NOMO-1 treated with dmso at 0.1 percent for 144 hours (cell line): Measurements from ENCODE around the gene PRKN.

Experiments
- DNase-seq: peaks from one replicate; lab custom pipeline; 2025; ENCODE audit not compliant: unreplicated experiment; lab: John Stamatoyannopoulos, UW

PRKN gene

GRCh38 chr6:162078667-162079066, 648.9 kb downstream of the PRKN start:
- no peak for DNase-seq

- no peak for DNase-seq
These were observed 649.4 kb downstream of the PRKN start for GRCh38 chr6:162078126-162078525.

GRCh38 chr6:162076816-162077215, 650.8 kb downstream of the PRKN start:
- no peak for DNase-seq

- no peak for DNase-seq
These were observed 652.8 kb downstream of the PRKN start for GRCh38 chr6:162074641-162075275.

- DNase-seq = no peak
These were observed 656.9 kb downstream of the PRKN start for GRCh38 chr6:162070639-162071038.

- no peak for DNase-seq
These were observed 657.6 kb downstream of the PRKN start for GRCh38 chr6:162069995-162070394.

- no peak for DNase-seq
These were observed 659.2 kb downstream of the PRKN start for GRCh38 chr6:162068340-162068739.

- no peak for DNase-seq
These were observed 663.9 kb downstream of the PRKN start for GRCh38 chr6:162063666-162064065.

- DNase-seq = no peak
These were observed 669.2 kb downstream of the PRKN start for GRCh38 chr6:162058281-162058875.

- DNase-seq = no peak
These were observed 670.8 kb downstream of the PRKN start for GRCh38 chr6:162056745-162057144.

- no peak for DNase-seq
These were observed 671.5 kb downstream of the PRKN start for GRCh38 chr6:162056061-162056460.

- DNase-seq = no peak
These were observed 672.2 kb downstream of the PRKN start for GRCh38 chr6:162055365-162055764.

GRCh38 chr6:162053084-162053483, 674.5 kb downstream of the PRKN start:
- DNase-seq = no peak

- DNase-seq = no peak
These were observed 677.0 kb downstream of the PRKN start for GRCh38 chr6:162050579-162050978.

GRCh38 chr6:162046324-162046723, 681.2 kb downstream of the PRKN start:
- DNase-seq = no peak

- no peak for DNase-seq
These were observed 694.9 kb downstream of the PRKN start for GRCh38 chr6:162032620-162033019.

GRCh38 chr6:162029873-162030576, 697.5 kb downstream of the PRKN start:
- DNase-seq = no peak

- no peak for DNase-seq
These were observed 700.7 kb downstream of the PRKN start for GRCh38 chr6:162026843-162027242.

- DNase-seq = no peak
These were observed 701.5 kb downstream of the PRKN start for GRCh38 chr6:162026031-162026430.

GRCh38 chr6:162019349-162019748, 708.2 kb downstream of the PRKN start:
- DNase-seq = no peak

- no peak for DNase-seq
These were observed 710.0 kb downstream of the PRKN start for GRCh38 chr6:162017536-162017935.

- no peak for DNase-seq
These were observed 713.3 kb downstream of the PRKN start for GRCh38 chr6:162014069-162014811.
